Endothelial cell of umbilical vein (primary cell): ENCODE measurements around the gene ABL1.

Experiments
- CTCF ChIP-seq, 2 donors: IDR thresholded peaks; 1 replicate in 1 of 2; 2 replicates in 1 of 2; pipeline ENCODE4 v1.5.1; 2011; ENCODE audit warnings: low read length in 2 of 2, mild to moderate bottlenecking in 2 of 2, moderate library complexity in 2 of 2, control low read depth in 1 of 2, inconsistent platforms in 1 of 2, low read depth in 1 of 2; ENCODE audit not compliant: insufficient read depth in 1 of 2; ENCODE audit errors: extremely low read depth in 1 of 2
- EZH2 ChIP-seq: IDR thresholded peaks from 2 replicates; pipeline ENCODE4 v1.6.1; 2012; ENCODE audit warnings: borderline replicate concordance, low read depth, mild to moderate bottlenecking, moderate library complexity, low read length, inconsistent platforms; ENCODE audit not compliant: severe bottlenecking
- JUN ChIP-seq: IDR thresholded peaks from 2 replicates; pipeline ENCODE4 v1.6.1; 2011; ENCODE audit warnings: borderline replicate concordance, low read depth; ENCODE audit not compliant: insufficient read length, insufficient read depth
- MAX ChIP-seq: IDR thresholded peaks from 2 replicates; pipeline ENCODE4 v1.6.1; 2011; ENCODE audit not compliant: insufficient read depth, insufficient read length
- MYC ChIP-seq: IDR thresholded peaks from one replicate; pipeline ENCODE4 v1.6.1; 2011; ENCODE audit warnings: mild to moderate bottlenecking, low read depth, low read length
- POLR2A ChIP-seq: IDR thresholded peaks from 2 replicates; pipeline ENCODE4 v1.6.1; 2012; ENCODE audit warnings: low read depth, mild to moderate bottlenecking, control low read depth, low read length
- POLR2AphosphoS5 ChIP-seq: IDR thresholded peaks from 2 replicates; pipeline ENCODE4 v1.6.1; 2012; ENCODE audit warnings: low read depth, mild to moderate bottlenecking, control low read depth, low read length, moderate library complexity; ENCODE audit not compliant: insufficient read depth

- no peak for TF ChIP-seq MYC
- no peak for TF ChIP-seq CTCF (IDR thresholded peaks at IDR 0.05; ENCODE audit: extremely low read depth in 1 of 2, insufficient read depth in 1 of 2, low read depth in 1 of 2, low read length in 2 of 2)
- no peak for TF ChIP-seq POLR2AphosphoS5
- no peak for TF ChIP-seq POLR2A
- TF ChIP-seq MAX: no peak
- TF ChIP-seq JUN: no peak
- no peak for TF ChIP-seq EZH2
Observed at GRCh38 chr9:130874783-130875182, 39.7 kb downstream of the ABL1 start.
